Endothelial cell of umbilical vein (primary cell): ENCODE measurements around the gene FGF2. TPM values are rescaled to one million over a fixed set of nuclear protein-coding genes. Genes with fewer than 3 reads are reported as not detected.

Experiments
- BruUV-seq: library from RNA; stranded (reverse); fragments of 400-500 nt; replicated peaks from 2 replicates; lab custom pipeline; 2021; lab: Mats Ljungman, UMichigan
- CTCF ChIA-PET: fragments of 300-600, 350-600 bp; sonication (Branson Sonifier 250); formaldehyde crosslinking; loops from one replicate; lab custom pipeline; 2021; ENCODE audit warnings: antibody characterized with exemption, inconsistent platforms; lab: Charles Lee
- POLR2A ChIA-PET: fragments of 300-600, 350-600 bp; sonication (Branson Sonifier 250); formaldehyde crosslinking; loops from one replicate; lab custom pipeline; 2021; ENCODE audit warnings: antibody characterized with exemption, inconsistent platforms; lab: Charles Lee
- DNase-seq: peaks from one replicate; pipeline ENCODE4 v3.0.0-alpha.2; 2011; ENCODE audit warnings: low read depth, low spot score
- FAIRE-seq: peaks from 2 replicates; lab custom pipeline; 2011; peaks lifted over from hg19 to GRCh38; lab: Jason Lieb, UNC
- H2AFZ ChIP-seq: 2 replicates; pipeline ENCODE4 v1.6.0; 2012; ENCODE audit warnings: low read depth, low read length, control low read depth, inconsistent platforms
- H3K27ac ChIP-seq: 2 replicates; pipeline ENCODE4 v1.5.1; 2011; ENCODE audit warnings: low read depth, mild to moderate bottlenecking, control low read depth, low read length, moderate library complexity; ENCODE audit not compliant: insufficient read depth
- H3K27me3 ChIP-seq, 2 experiments: 2 replicates each; pipeline versions ENCODE4 v1.6.0 to v1.6.1; 2011; ENCODE audit warnings: low read length in 2 of 2, mixed read lengths in 1 of 2; ENCODE audit not compliant: control insufficient read depth in 2 of 2, insufficient read depth in 2 of 2
- H3K36me3 ChIP-seq, 2 experiments: 2 replicates in 1 of 2; 3 replicates in 1 of 2; pipeline ENCODE4 v1.5.1; 2011; ENCODE audit warnings: low read length in 2 of 2, mild to moderate bottlenecking in 1 of 2, moderate library complexity in 1 of 2; ENCODE audit not compliant: control insufficient read depth in 2 of 2, insufficient read depth in 2 of 2; ENCODE audit errors: extremely low read depth in 1 of 2
- H3K4me1 ChIP-seq: 3 replicates; pipeline ENCODE4 v1.5.1; 2011; ENCODE audit warnings: mild to moderate bottlenecking, low read length; ENCODE audit not compliant: control insufficient read depth, insufficient read depth; ENCODE audit errors: extremely low read depth
- H3K4me2 ChIP-seq: 2 replicates; pipeline ENCODE4 v1.6.1; 2011; ENCODE audit warnings: low read length, control low read depth, mixed read lengths; ENCODE audit not compliant: insufficient read depth
- H3K4me3 ChIP-seq, 3 experiments: fragments of 200-600 bp in 1 of 3; sonication (generic), shearing (Covaris generic) in 1 of 3; replicated peaks in 1 of 3; 2 replicates each; pipeline ENCODE4 v1.5.1; 2011 to 2016; ENCODE audit warnings: control low read depth in 3 of 3, low read length in 3 of 3, mild to moderate bottlenecking in 2 of 3, inconsistent platforms in 1 of 3, low read depth in 1 of 3, moderate library complexity in 1 of 3; ENCODE audit not compliant: insufficient read depth in 1 of 3
- H3K79me2 ChIP-seq: 2 replicates; pipeline ENCODE4 v1.6.0; 2012; ENCODE audit warnings: low read length, inconsistent platforms; ENCODE audit not compliant: control insufficient read depth, insufficient read depth
- H3K9ac ChIP-seq: replicated peaks from 2 replicates; pipeline ENCODE3; 2011; ENCODE audit warnings: low read length, control low read depth; ENCODE audit not compliant: insufficient read depth; ENCODE audit errors: extremely low read depth
- H3K9me1 ChIP-seq: replicated peaks from 3 replicates; pipeline ENCODE4 v1.6.0; 2011; ENCODE audit warnings: mild to moderate bottlenecking, low read length; ENCODE audit not compliant: control insufficient read depth, insufficient read depth; ENCODE audit errors: extremely low read depth
- H3K9me3 ChIP-seq: replicated peaks from 2 replicates; pipeline ENCODE4 v1.5.1; 2012; ENCODE audit warnings: low read length, inconsistent platforms; ENCODE audit not compliant: control insufficient read depth, insufficient read depth
- H4K20me1 ChIP-seq: replicated peaks from 2 replicates; pipeline ENCODE3; 2011; ENCODE audit warnings: mild to moderate bottlenecking, low read length; ENCODE audit not compliant: control insufficient read depth, insufficient read depth; ENCODE audit errors: extremely low read depth
- CTCF ChIP-seq, 2 donors: IDR thresholded peaks; 1 replicate in 1 of 2; 2 replicates in 1 of 2; pipeline ENCODE4 v1.5.1; 2011; ENCODE audit warnings: low read length in 2 of 2, mild to moderate bottlenecking in 2 of 2, moderate library complexity in 2 of 2, control low read depth in 1 of 2, inconsistent platforms in 1 of 2, low read depth in 1 of 2; ENCODE audit not compliant: insufficient read depth in 1 of 2; ENCODE audit errors: extremely low read depth in 1 of 2
- EZH2 ChIP-seq: IDR thresholded peaks from 2 replicates; pipeline ENCODE4 v1.6.1; 2012; ENCODE audit warnings: borderline replicate concordance, low read depth, mild to moderate bottlenecking, moderate library complexity, low read length, inconsistent platforms; ENCODE audit not compliant: severe bottlenecking
- FOS ChIP-seq: IDR thresholded peaks from 2 replicates; pipeline ENCODE4 v1.6.1; 2011; ENCODE audit warnings: mild to moderate bottlenecking, low read length, moderate library complexity, borderline replicate concordance; ENCODE audit not compliant: insufficient read depth
- GATA2 ChIP-seq: IDR thresholded peaks from 2 replicates; pipeline ENCODE4 v1.7.0; 2011; ENCODE audit warnings: low read depth, mild to moderate bottlenecking, moderate library complexity, mixed read lengths, low read length; ENCODE audit not compliant: insufficient read length, insufficient read depth
- JUN ChIP-seq: IDR thresholded peaks from 2 replicates; pipeline ENCODE4 v1.6.1; 2011; ENCODE audit warnings: borderline replicate concordance, low read depth; ENCODE audit not compliant: insufficient read length, insufficient read depth
- MYC ChIP-seq: IDR thresholded peaks from one replicate; pipeline ENCODE4 v1.6.1; 2011; ENCODE audit warnings: mild to moderate bottlenecking, low read depth, low read length
- POLR2A ChIP-seq: IDR thresholded peaks from 2 replicates; pipeline ENCODE4 v1.6.1; 2012; ENCODE audit warnings: low read depth, mild to moderate bottlenecking, control low read depth, low read length
- POLR2AphosphoS5 ChIP-seq: IDR thresholded peaks from 2 replicates; pipeline ENCODE4 v1.6.1; 2012; ENCODE audit warnings: low read depth, mild to moderate bottlenecking, control low read depth, low read length, moderate library complexity; ENCODE audit not compliant: insufficient read depth
- dilution Hi-C: fragments of 300-500 bp; cut with MboI; formaldehyde crosslinking; loops from one replicate; pipeline ENCODE4 v1.15.0; 2019; ENCODE audit warnings: low sequenced_read_pairs; ENCODE audit not compliant: extremely low pct_ligation_motif_present
- intact Hi-C: fragments of 100-400 bp; cut with micrococcal nuclease; formaldehyde crosslinking; loops from one replicate; pipeline ENCODE4 v1.10.0; 2022
- polyA plus RNA-seq, 4 experiments: library from polyadenylated mRNA; depleted of rRNA in 3 of 4; stranded (reverse) in 3 of 4; unstranded in 1 of 4; fragments of >200 nt; gene quantifications; 2 replicates each; pipeline versions ENCODE4 v1.2.1 to v1.2.3, GENCODE V29; 2011 to 2012; ENCODE audit warnings: missing spikeins in 1 of 4
- total RNA-seq: library from RNA; stranded (reverse); gene quantifications from 2 replicates; pipeline ENCODE4 v1.2.3, GENCODE V29; 2021
- TF ChIP-seq, protein P1 (sequence below): IDR thresholded peaks from 2 replicates; pipeline ENCODE4 v1.6.1; 2011; ENCODE audit not compliant: insufficient read depth, insufficient read length

The FGF2 gene
- total and polyA plus RNA-seq, 2 donors (not counting 3 experiments of a cell fraction or from before 2014, with no cell fraction given): 4.6 to 23.9 TPM

DNA sequence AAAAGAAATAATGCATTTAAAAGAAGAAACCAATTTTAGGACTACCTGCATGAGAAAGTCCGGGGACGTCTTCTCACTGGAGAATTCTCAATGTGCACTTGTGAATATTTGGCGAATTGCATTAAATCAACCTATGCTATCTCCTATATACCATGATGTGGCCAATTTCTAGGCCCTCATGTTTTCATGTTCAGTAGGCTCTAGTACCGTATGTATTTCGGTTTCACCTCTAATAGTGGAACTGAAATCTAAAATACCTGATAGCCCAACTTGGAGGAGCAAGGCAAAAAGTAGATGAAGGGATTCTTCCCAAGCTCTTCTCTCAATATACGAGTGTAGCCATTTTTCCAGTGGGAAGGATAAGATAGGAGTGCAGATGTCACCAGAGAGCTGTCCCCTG, 11.4 kb upstream of the FGF2 start:
- dilution Hi-C loops (no loop called here), intact Hi-C loops (no loop called here)
- no peaks in the 10 kb centered on the region for H3K9me1 ChIP-seq
- no peak overlapping the region for H3K9ac ChIP-seq
- no peaks in the 10 kb centered on the region for H3K9me3 ChIP-seq
- H3K27ac ChIP-seq: no peak overlapping the region
- no TSS peak for BruUV-seq
- H3K27me3 ChIP-seq: no peaks in the 10 kb centered on the region
- no peak for FAIRE-seq
- H3K4me3 ChIP-seq: no peak overlapping the region
- no peak overlapping the region for H3K4me2 ChIP-seq
- DNase-seq: no peak
- no peaks in the 10 kb centered on the region for H3K36me3 ChIP-seq
- TF ChIP-seq, protein P1, sequence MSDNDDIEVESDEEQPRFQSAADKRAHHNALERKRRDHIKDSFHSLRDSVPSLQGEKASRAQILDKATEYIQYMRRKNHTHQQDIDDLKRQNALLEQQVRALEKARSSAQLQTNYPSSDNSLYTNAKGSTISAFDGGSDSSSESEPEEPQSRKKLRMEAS: no peak
- TF ChIP-seq POLR2AphosphoS5: no peak
- H3K79me2 ChIP-seq: no peaks in the 10 kb centered on the region
- H4K20me1 ChIP-seq: no peaks in the 10 kb centered on the region
- ChIA-PET POLR2A (no interaction called here), CTCF (interaction anchor here (0.8 kb wide), 2 partner anchors 9 to 13 kb away, joined by 3 read pairs; no protein-coding TSS in a partner anchor)
- H2AFZ ChIP-seq: no peak overlapping the region
- H3K4me1 ChIP-seq: peaks cover 4% of the 10 kb centered on the region

DNA sequence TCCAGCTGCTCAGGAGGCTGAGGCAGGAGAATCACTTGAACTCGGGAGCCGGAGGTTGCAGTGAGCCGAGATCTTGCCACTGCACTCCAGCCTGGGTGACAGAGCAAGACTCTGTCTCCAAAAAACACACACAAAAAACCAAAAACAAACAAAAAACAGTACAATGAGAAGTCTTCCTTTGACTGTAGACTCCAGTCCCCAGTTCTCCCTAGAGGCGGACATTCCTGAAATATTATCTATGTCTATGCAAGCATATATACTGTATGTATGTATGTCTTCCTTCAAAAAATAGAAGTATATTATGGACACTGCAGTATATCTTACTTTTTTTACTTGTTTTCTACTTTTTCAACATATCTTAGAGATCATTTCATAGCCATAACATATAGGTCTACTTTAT, 10.2 kb upstream of the FGF2 start:
- Histone ChIP-seq H3K36me3 (no peaks in the 10 kb centered on the region), H3K9ac (no peak overlapping the region), H3K9me1 (no peaks in the 10 kb centered on the region), H3K4me3 (no peak overlapping the region), H2AFZ (no peak overlapping the region), H3K27ac (no peak overlapping the region), H3K4me2 (no peak overlapping the region), H3K9me3 (no peaks in the 10 kb centered on the region), H3K79me2 (no peaks in the 10 kb centered on the region), H3K27me3 (no peaks in the 10 kb centered on the region), H4K20me1 (no peaks in the 10 kb centered on the region), H3K4me1 (no peaks in the 10 kb centered on the region)
- CTCF ChIA-PET: no interaction called here
- dilution Hi-C loops: no loop called here
- BruUV-seq: no TSS peak
- intact Hi-C loops: no loop called here
- no peak for FAIRE-seq
- POLR2A ChIA-PET: no interaction called here
- no peak for TF ChIP-seq CTCF (IDR thresholded peaks at IDR 0.05; ENCODE audit: extremely low read depth in 1 of 2, insufficient read depth in 1 of 2, low read depth in 1 of 2, low read length in 2 of 2)
- TF ChIP-seq FOS: no peak
- no peak for TF ChIP-seq MYC
- TF ChIP-seq JUN: no peak
- TF ChIP-seq POLR2AphosphoS5: no peak
- TF ChIP-seq GATA2: no peak
- TF ChIP-seq POLR2A: no peak
- TF ChIP-seq, protein P1: no peak
- no peak for TF ChIP-seq EZH2
- DNase-seq: no peak
